ENCODE results near the gene SCG2. TPM values are rescaled to one million over a fixed set of nuclear protein-coding genes. Genes with fewer than 3 reads are reported as not detected.

Gene SCG2
- total RNA-seq, 1 experiment from 2014 or later = not detected

DNA sequence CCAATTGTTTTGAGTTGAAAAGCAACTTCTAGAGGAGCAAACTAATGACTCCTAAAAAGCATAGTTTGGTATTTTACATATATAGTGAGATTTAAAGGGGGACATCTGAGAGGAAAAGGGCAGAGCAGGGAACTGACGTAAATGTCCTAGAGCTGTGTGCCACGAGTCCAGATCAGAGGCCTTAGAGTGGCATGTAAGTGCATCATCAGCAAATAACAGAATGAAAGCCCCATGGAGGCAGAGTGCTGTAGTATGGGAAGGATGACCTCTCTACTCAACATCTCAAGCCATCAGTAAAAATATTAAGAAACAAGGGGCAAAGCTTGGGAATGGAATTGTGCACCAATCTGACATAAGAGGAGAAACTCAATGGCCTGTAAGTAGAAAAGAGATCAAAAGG is 31.4 kb downstream of the SCG2 start:
- Histone ChIP-seq H3K4me3 (no peak overlapping the region), H3K4me1 (no peaks in the 10 kb centered on the region), H3K9me3 (replicated peaks) (no peaks in the 10 kb centered on the region), H3K27me3 (0 out of 2 replicates have a peak, but pooled peaks cover 7% of the 10 kb centered on the region), H3K27ac (no peak overlapping the region), H3K36me3 (no peaks in the 10 kb centered on the region)
- no peak for DNase-seq

- Histone ChIP-seq H3K9me3 (replicated peaks) (no peaks in the 10 kb centered on the region), H3K4me1 (no peaks in the 10 kb centered on the region)
Observed at GRCh38 chr2:223566396-223566795, 35.8 kb downstream of the SCG2 start.

DNA sequence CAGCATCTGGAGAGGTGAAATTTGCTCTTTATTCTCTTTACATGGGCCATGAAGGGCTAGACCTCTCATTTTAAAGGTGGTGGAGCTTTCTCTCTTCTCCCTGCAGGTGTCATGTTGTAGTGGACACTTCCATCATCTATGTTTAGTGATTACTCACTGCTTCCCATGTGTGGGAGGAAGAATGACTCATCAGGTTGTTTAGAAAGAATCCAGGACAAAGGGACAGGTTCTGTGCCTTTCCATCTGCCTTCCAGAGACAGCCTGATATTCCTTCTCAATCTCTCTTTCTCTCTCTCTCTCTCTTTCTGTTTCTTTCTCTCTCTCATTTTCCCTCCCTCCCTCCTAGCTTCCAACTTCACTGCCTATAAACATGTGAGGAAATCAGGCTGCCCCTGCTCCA is 38.7 kb downstream of the SCG2 start:
- no peaks in the 10 kb centered on the region for H3K4me1 ChIP-seq
- no peaks in the 10 kb centered on the region for H3K36me3 ChIP-seq
- no peak overlapping the region for H3K27ac ChIP-seq
- no peaks in the 10 kb centered on the region for H3K9me3 ChIP-seq (replicated peaks)
- DNase-seq = peak in 1 of 2 experiments; percentile 6
- 0 out of 2 replicates have a peak, but pooled peaks cover 3% of the 10 kb centered on the region for H3K27me3 ChIP-seq
- no peak overlapping the region for H3K4me3 ChIP-seq

More at GRCh38 chr2:223566396-223566795, 35.8 kb downstream of the SCG2 start:
- Histone ChIP-seq H3K27ac (no peak overlapping the region), H3K4me3 (no peak overlapping the region), H3K27me3 (0 out of 2 replicates have a peak, but pooled peaks cover 4% of the 10 kb centered on the region), H3K36me3 (no peaks in the 10 kb centered on the region)
- no peak for DNase-seq

GRCh38 chr2:223562078-223562477 is 40.1 kb downstream of the SCG2 start:
- no peak overlapping the region for H3K27ac ChIP-seq
- 0 out of 2 replicates have a peak, but pooled peaks cover 5% of the 10 kb centered on the region for H3K27me3 ChIP-seq
- H3K4me1 ChIP-seq = no peaks in the 10 kb centered on the region
- no peaks in the 10 kb centered on the region for H3K36me3 ChIP-seq
- H3K9me3 ChIP-seq (replicated peaks) = no peaks in the 10 kb centered on the region
- no peak overlapping the region for H3K4me3 ChIP-seq
- DNase-seq = no peak

DNA sequence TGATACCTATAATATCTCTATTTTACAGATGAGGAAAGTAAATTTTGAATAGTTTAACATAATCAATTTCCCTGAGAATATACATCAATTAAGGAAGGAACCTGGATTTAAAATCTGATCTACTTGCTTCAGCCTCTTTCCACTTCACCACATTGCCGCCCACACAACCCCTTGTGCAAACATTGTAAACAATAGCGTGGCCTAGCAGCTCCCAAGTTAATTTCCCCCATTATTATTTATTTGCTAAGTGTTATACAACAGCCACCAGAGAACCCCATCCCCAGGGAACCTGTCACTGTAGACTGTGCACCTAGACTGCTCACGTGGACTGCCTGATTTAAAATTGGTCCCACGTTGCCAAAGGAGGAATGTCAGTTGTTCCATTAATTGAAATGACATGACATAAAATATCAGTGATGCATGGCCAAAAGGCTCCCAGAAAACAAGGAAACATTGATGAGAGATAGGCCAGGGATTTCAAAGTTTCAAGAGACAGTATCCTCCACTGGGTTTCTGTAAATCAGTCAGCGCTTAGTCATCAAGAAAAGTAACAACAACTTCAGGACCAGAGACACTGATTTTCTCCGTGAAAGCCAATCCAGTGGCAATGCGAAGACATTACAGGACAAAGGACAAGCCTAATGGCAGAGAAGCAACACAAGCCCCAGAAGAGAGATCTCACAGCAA is 41.3 kb downstream of the SCG2 start:
- no peaks in the 10 kb centered on the region for H3K4me1 ChIP-seq
- no peaks in the 10 kb centered on the region for H3K9me3 ChIP-seq (replicated peaks)
- H3K4me3 ChIP-seq = no peak overlapping the region
- no peaks in the 10 kb centered on the region for H3K36me3 ChIP-seq
- H3K27me3 ChIP-seq = 0 out of 2 replicates have a peak, but pooled peaks cover 5% of the 10 kb centered on the region
- DNase-seq = no peak
- no peak overlapping the region for H3K27ac ChIP-seq

- no peaks in the 10 kb centered on the region for H3K36me3 ChIP-seq
- no peak overlapping the region for H3K4me3 ChIP-seq
- H3K27ac ChIP-seq = no peak overlapping the region
- no peaks in the 10 kb centered on the region for H3K4me1 ChIP-seq
- DNase-seq = no peak
- no peaks in the 10 kb centered on the region for H3K9me3 ChIP-seq (replicated peaks)
- H3K27me3 ChIP-seq = 0 out of 2 replicates have a peak, but pooled peaks cover 5% of the 10 kb centered on the region
Observed at GRCh38 chr2:223558970-223559369, 43.2 kb downstream of the SCG2 start.

DNA sequence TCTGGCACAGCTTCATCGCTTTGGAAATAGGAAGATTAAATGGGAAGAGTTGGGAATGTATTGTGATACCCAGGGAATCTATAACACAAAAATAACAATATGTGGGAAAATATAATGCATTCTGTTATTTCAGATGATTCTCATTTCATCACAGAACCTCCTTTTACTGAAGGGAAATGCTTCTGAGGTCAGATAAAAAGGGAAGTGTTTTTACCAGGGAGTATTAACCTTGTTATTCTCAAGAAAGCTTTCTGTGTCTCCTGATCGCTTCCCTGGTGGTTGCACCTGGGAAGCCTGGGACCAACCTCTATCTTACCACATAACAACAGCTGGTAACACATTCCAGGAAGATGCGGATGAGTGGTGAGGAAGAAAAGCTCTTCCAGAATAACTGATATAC is 47.2 kb downstream of the SCG2 start:
- H3K4me1 ChIP-seq = no peaks in the 10 kb centered on the region
- no peak overlapping the region for H3K4me3 ChIP-seq
- H3K27me3 ChIP-seq = 0 out of 2 replicates have a peak, but pooled peaks cover 5% of the 10 kb centered on the region
- DNase-seq = no peak
- H3K9me3 ChIP-seq (replicated peaks) = no peaks in the 10 kb centered on the region
- no peak overlapping the region for H3K27ac ChIP-seq
- no peaks in the 10 kb centered on the region for H3K36me3 ChIP-seq

DNA sequence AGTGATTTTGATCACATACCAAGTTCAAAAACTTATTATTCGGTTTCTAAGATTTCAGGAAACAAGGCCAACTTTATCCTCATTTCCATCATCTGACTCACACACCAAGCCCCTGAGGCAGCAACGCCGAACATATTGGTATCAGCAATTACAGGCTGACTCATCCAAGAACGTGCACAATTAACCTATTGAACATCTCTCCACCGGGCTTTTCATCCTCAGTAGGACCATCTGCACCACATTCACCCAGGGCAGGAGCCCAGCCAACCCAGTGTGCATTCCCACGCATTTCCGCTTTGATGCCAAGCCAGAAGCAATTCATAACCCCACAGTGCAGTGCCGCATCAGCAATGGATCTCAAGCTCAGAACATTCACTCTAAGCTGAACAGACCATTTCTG is 52.9 kb downstream of the SCG2 start:
- peak; percentile 8 to 10 for DNase-seq
- H3K36me3 ChIP-seq = no peaks in the 10 kb centered on the region
- no peaks in the 10 kb centered on the region for H3K4me1 ChIP-seq
- H3K9me3 ChIP-seq (replicated peaks) = no peaks in the 10 kb centered on the region
- no peak overlapping the region for H3K27ac ChIP-seq
- 0 out of 2 replicates have a peak, but pooled peaks cover 3% of the 10 kb centered on the region for H3K27me3 ChIP-seq
- no peak overlapping the region for H3K4me3 ChIP-seq

GRCh38 chr2:223548194-223548593 is 54.0 kb downstream of the SCG2 start:
- DNase-seq = no peak
- no peaks in the 10 kb centered on the region for H3K9me3 ChIP-seq (replicated peaks)
- no peaks in the 10 kb centered on the region for H3K36me3 ChIP-seq
- no peaks in the 10 kb centered on the region for H3K4me1 ChIP-seq
- H3K4me3 ChIP-seq = no peak overlapping the region
- no peak overlapping the region for H3K27ac ChIP-seq
- H3K27me3 ChIP-seq = 0 out of 2 replicates have a peak, but pooled peaks cover 3% of the 10 kb centered on the region

Other genes starting within 250 kb of the SCG2 start
- not detected in 2 replicates for gene AP1S3, start 235.2 kb upstream of the SCG2 start, total RNA-seq (2014; rRNA removed; shearing (Covaris generic))